HepG2 (cell line): ENCODE data around the gene FHDC1. TPM values are rescaled to one million over a fixed set of nuclear protein-coding genes. Genes with fewer than 3 reads are reported as not detected.

Experiments
- ATAC-seq: fragments of 200-7000 bp; cut with Tn5 transposase; 3 replicates; pipeline ENCODE4 v1.9.1; 2020; ENCODE audit warnings: mild to moderate bottlenecking, moderate library complexity
- BruUV-seq: library from RNA; stranded (reverse); fragments of 400-500 nt; replicated peaks from 2 replicates; lab custom pipeline; 2021; lab: Mats Ljungman, UMichigan
- CTCF ChIA-PET: fragments of 300-600 bp; formaldehyde crosslinking; extraction: SDS; loops from one replicate; lab custom pipeline; 2021; ENCODE audit warnings: low total read pairs, inconsistent platforms, low intra/inter-chr PET ratio; lab: Yijun Ruan, JAX
- POLR2A ChIA-PET: fragments of 350-600 bp; sonication (Branson Sonifier 250); formaldehyde crosslinking; loops from one replicate; lab custom pipeline; 2020; ENCODE audit warnings: antibody characterized with exemption, inconsistent platforms; lab: Yijun Ruan, JAX
- DNase-seq: peaks from one replicate; pipeline ENCODE4 v3.0.0-alpha.2; 2015; ENCODE audit warnings: low spot score
- FAIRE-seq: peaks from 3 replicates; lab custom pipeline; 2011; peaks lifted over from hg19 to GRCh38; lab: Jason Lieb, UNC
- H2AFZ ChIP-seq: one replicate; pipeline ENCODE4 v1.6.1; 2011; ENCODE audit warnings: low read length, inconsistent platforms
- H3K27ac ChIP-seq: fragments of 300-600 bp; 3 replicates; pipeline ENCODE4 v1.8.0; 2011; ENCODE audit warnings: mixed run types, mild to moderate bottlenecking, mixed read lengths, low read length, inconsistent platforms; ENCODE audit not compliant: insufficient read depth; ENCODE audit errors: extremely low read length
- H3K27me3 ChIP-seq, 2 experiments: fragments of 200-600 bp in 1 of 2; 2 replicates in 1 of 2; 3 replicates in 1 of 2; pipeline versions ENCODE4 v1.6.0 to v1.8.0; 2011; ENCODE audit warnings: low read length in 2 of 2, mild to moderate bottlenecking in 2 of 2, moderate library complexity in 2 of 2, inconsistent platforms in 1 of 2; ENCODE audit not compliant: insufficient read depth in 2 of 2, control insufficient read depth in 1 of 2
- H3K36me3 ChIP-seq, 2 experiments: fragments of 200-600 bp in 1 of 2; replicated peaks in 1 of 2; 2 replicates in 1 of 2; 3 replicates in 1 of 2; pipeline versions ENCODE4 v1.5.1 to v1.8.0; 2011; ENCODE audit warnings: low read length in 2 of 2, inconsistent platforms in 1 of 2; ENCODE audit not compliant: insufficient read depth in 2 of 2, control insufficient read depth in 1 of 2
- H3K4me1 ChIP-seq: 2 replicates; pipeline ENCODE4 v1.5.1; 2012; ENCODE audit warnings: low read length, inconsistent platforms; ENCODE audit not compliant: insufficient read depth
- H3K4me2 ChIP-seq: 2 replicates; pipeline ENCODE4 v1.6.0; 2011; ENCODE audit warnings: low read depth, low read length, inconsistent platforms
- H3K4me3 ChIP-seq, 3 experiments: fragments of 200-600 bp in 1 of 3; sonication (generic), shearing (Covaris generic) in 1 of 3; replicated peaks in 1 of 3; 2 replicates each; pipeline ENCODE4 v1.5.1; 2011 to 2016; ENCODE audit warnings: low read length in 3 of 3, inconsistent platforms in 2 of 3, low read depth in 2 of 3, mild to moderate bottlenecking in 2 of 3, control low read depth in 1 of 3, mixed read lengths in 1 of 3; ENCODE audit not compliant: insufficient read depth in 1 of 3
- H3K79me2 ChIP-seq: one replicate; pipeline ENCODE4 v1.6.1; 2011; ENCODE audit warnings: low read length, inconsistent platforms; ENCODE audit not compliant: insufficient read depth
- H3K9ac ChIP-seq: 2 replicates; pipeline ENCODE4 v1.6.0; 2011; ENCODE audit warnings: mild to moderate bottlenecking, low read depth, low read length, inconsistent platforms; ENCODE audit not compliant: insufficient read depth
- H3K9me3 ChIP-seq: 2 replicates; pipeline ENCODE4 v1.5.1; 2012; ENCODE audit warnings: mild to moderate bottlenecking, low read length
- H4K20me1 ChIP-seq: 2 replicates; pipeline ENCODE4 v1.6.0; 2011; ENCODE audit warnings: inconsistent platforms, mild to moderate bottlenecking, low read length, moderate library complexity; ENCODE audit not compliant: insufficient read depth
- HMG20B ChIP-seq: conservative IDR thresholded peaks from 2 replicates; pipeline ENCODE4 v1.6.1; 2016; ENCODE audit warnings: missing genetic modification reagents, missing compliant biosample characterization
- IKZF4 ChIP-seq: sonication (generic); formaldehyde crosslinking; IDR thresholded peaks from 2 replicates; pipeline ENCODE4 v1.5.1; 2020; ENCODE audit warnings: borderline replicate concordance, mild to moderate bottlenecking, low read depth, missing genetic modification reagents; ENCODE audit errors: not compliant biosample characterization
- JUN ChIP-seq: sonication (generic); formaldehyde crosslinking; IDR thresholded peaks from 2 replicates; pipeline ENCODE4 v1.4.0; 2020; ENCODE audit warnings: mild to moderate bottlenecking, missing genetic modification reagents
- JUNB ChIP-seq: sonication (generic); formaldehyde crosslinking; IDR thresholded peaks from 2 replicates; pipeline ENCODE4 v1.8.0; 2022; ENCODE audit warnings: missing genetic modification reagents, mild to moderate bottlenecking, borderline replicate concordance
- KDM6A ChIP-seq: IDR thresholded peaks from 2 replicates; pipeline ENCODE4 v1.6.1; 2016; ENCODE audit warnings: low read depth
- MAX ChIP-seq: IDR thresholded peaks from 2 replicates; pipeline ENCODE4 v1.6.1; 2012; ENCODE audit warnings: inconsistent platforms
- NCOA1 ChIP-seq: sonication (generic); formaldehyde crosslinking; IDR thresholded peaks from 2 replicates; pipeline ENCODE4 v1.9.0; 2021; ENCODE audit warnings: missing genetic modification reagents
- NFE2L2 ChIP-seq: fragments of 150-350 bp; IDR thresholded peaks from 2 replicates; pipeline ENCODE4 v1.6.1; 2014; ENCODE audit warnings: low read length
- REL ChIP-seq: sonication (generic); formaldehyde crosslinking; conservative IDR thresholded peaks from 2 replicates; pipeline ENCODE4 v1.8.0; 2022; ENCODE audit warnings: mild to moderate bottlenecking, missing genetic modification reagents, moderate library complexity
- RFXAP ChIP-seq: sonication (generic); formaldehyde crosslinking; IDR thresholded peaks from 2 replicates; pipeline ENCODE4 v1.4.0; 2020; ENCODE audit warnings: missing genetic modification reagents, borderline replicate concordance
- SNAPC4 ChIP-seq: sonication (generic); formaldehyde crosslinking; IDR thresholded peaks from 2 replicates; pipeline ENCODE4 v1.4.0; 2020; ENCODE audit warnings: mild to moderate bottlenecking, missing genetic modification reagents
- TFAP4 ChIP-seq: sonication (generic); IDR thresholded peaks from 2 replicates; pipeline ENCODE4 v1.6.1; 2016; ENCODE audit warnings: low read depth, borderline replicate concordance
- ZBTB42 ChIP-seq: sonication (generic); formaldehyde crosslinking; IDR thresholded peaks from 2 replicates; pipeline ENCODE4 v1.5.0; 2020; ENCODE audit warnings: mild to moderate bottlenecking, missing genetic modification reagents
- ZBTB46 ChIP-seq: sonication (generic); formaldehyde crosslinking; IDR thresholded peaks from 2 replicates; pipeline ENCODE4 v1.4.0; 2020; ENCODE audit warnings: mild to moderate bottlenecking, missing genetic modification reagents, borderline replicate concordance
- ZFP90 ChIP-seq: sonication (generic); formaldehyde crosslinking; IDR thresholded peaks from 2 replicates; pipeline ENCODE4 v1.8.0; 2022; ENCODE audit warnings: missing genetic modification reagents, mild to moderate bottlenecking, inconsistent platforms, borderline replicate concordance
- ZNF225 ChIP-seq: sonication (generic); formaldehyde crosslinking; IDR thresholded peaks from 2 replicates; pipeline ENCODE4 v1.4.0; 2020; ENCODE audit warnings: mild to moderate bottlenecking, missing genetic modification reagents
- ZNF589 ChIP-seq: sonication (generic); formaldehyde crosslinking; conservative IDR thresholded peaks from 2 replicates; pipeline ENCODE4 v1.8.0; 2022; ENCODE audit warnings: mild to moderate bottlenecking, moderate library complexity, missing genetic modification reagents
- ZNF777 ChIP-seq: sonication (generic); formaldehyde crosslinking; IDR thresholded peaks from 2 replicates; pipeline ENCODE4 v1.4.0; 2020; ENCODE audit warnings: missing genetic modification reagents
- WGBS: methylation state at CpG from one replicate; pipeline ENCODE4 v1.1.6; 2017; ENCODE audit warnings: low lambda C conversion rate; 5-methylcytosine and 5-hydroxymethylcytosine counted together
- in situ Hi-C: cut with HindIII; loops from 2 replicates; pipeline ENCODE4 v1.10.0; 2017; ENCODE audit warnings: low pct_unique_long_range_greater_than_20kb; ENCODE audit not compliant: extremely low pct_ligation_motif_present
- intact Hi-C: fragments of 100-400 bp; cut with micrococcal nuclease; formaldehyde crosslinking; loops from one replicate; pipeline ENCODE4 v1.10.0; 2022; ENCODE audit not compliant: unreplicated experiment
- polyA plus RNA-seq, 8 experiments: library from polyadenylated mRNA; depleted of rRNA in 3 of 8; stranded (reverse) in 7 of 8; unstranded in 1 of 8; fragments of >200 nt; fragmentation: Illumina TruSeq in 4 of 8; extraction: Trizol in 4 of 8; gene quantifications; 2 replicates each; pipeline versions ENCODE4 v1.2.1 to v1.2.3, GENCODE V29; 2011 to 2016; ENCODE audit warnings: low read depth in 4 of 8, missing spikeins in 1 of 8, mixed read lengths in 1 of 8; ENCODE audit not compliant: insufficient read depth in 1 of 8
- total RNA-seq, 5 experiments: library from RNA; depleted of rRNA; stranded (reverse); fragments of >200 nt; fragmentation: Illumina TruSeq; extraction: Trizol; gene quantifications; 2 replicates each; pipeline ENCODE4 v1.2.3, GENCODE V29; 2016; ENCODE audit warnings: low read depth in 1 of 5

The FHDC1 gene
- total and polyA plus RNA-seq, 2 of the 13 experiments (the other 11 are each of a cell fraction or from before 2014, with no cell fraction given): 0.07 to 0.15 TPM

- TF ChIP-seq NCOA1 (CRISPR knock-in tag) (no peak), HMG20B (CRISPR knock-in tag) (no peak), ZBTB46 (no peak), ZNF225 (CRISPR knock-in tag) (no peak)
Observed at GRCh38 chr4:153019906-153020305, 83.8 kb downstream of the FHDC1 start (continued).

GRCh38 chr4:153020457-153020856, 84.3 kb downstream of the FHDC1 start:
- no TSS peak for BruUV-seq
- no peak overlapping the region for H3K9ac ChIP-seq
- peaks cover 0 to 10% of the 10 kb centered on the region in 2 experiments; a peak in 2 of 5 replicates for H3K27me3 ChIP-seq
- H3K9me3 ChIP-seq: no peaks in the 10 kb centered on the region
- no peak for DNase-seq
- POLR2A ChIA-PET: no interaction called here
- in situ Hi-C loops: no loop called here
- no peak for FAIRE-seq
- peaks cover 14% of the 10 kb centered on the region for H3K4me1 ChIP-seq
- no peaks in the 10 kb centered on the region for H3K79me2 ChIP-seq
- H4K20me1 ChIP-seq: no peaks in the 10 kb centered on the region
- H3K27ac ChIP-seq: no peak overlapping the region
- no peaks in the 10 kb centered on the region for H3K36me3 ChIP-seq
- intact Hi-C loops: no loop called here
- no peak for ATAC-seq
- H2AFZ ChIP-seq: no peak overlapping the region
- WGBS: 49% methylated on average over 7 of the region's 7 CpGs
- CTCF ChIA-PET: no interaction called here
- H3K4me3 ChIP-seq: no peak overlapping the region
- H3K4me2 ChIP-seq: no peak overlapping the region
- no peak for TF ChIP-seq JUN (CRISPR knock-in tag)
- TF ChIP-seq KDM6A (CRISPR knock-in tag): no peak
- no peak for TF ChIP-seq ZFP90 (CRISPR knock-in tag)
- TF ChIP-seq MAX: no peak
- TF ChIP-seq REL (CRISPR knock-in tag): no peak
- no peak for TF ChIP-seq SNAPC4 (CRISPR knock-in tag)
- TF ChIP-seq TFAP4: no peak
- TF ChIP-seq ZNF589 (CRISPR knock-in tag): no peak
- TF ChIP-seq NFE2L2: no peak
- no peak for TF ChIP-seq IKZF4 (CRISPR knock-in tag)
- no peak for TF ChIP-seq RFXAP
- no peak for TF ChIP-seq ZBTB42 (CRISPR knock-in tag)
- no peak for TF ChIP-seq JUNB
- no peak for TF ChIP-seq ZNF777 (CRISPR knock-in tag)
